ENCODE measurements around the gene IRS2. TPM values are rescaled to one million over a fixed set of nuclear protein-coding genes. Genes with fewer than 3 reads are reported as not detected.

IRS2 gene
- total RNA-seq, 6 donors from 2014 or later, result 31.8 to 67.9 (median 46.4) TPM

DNA sequence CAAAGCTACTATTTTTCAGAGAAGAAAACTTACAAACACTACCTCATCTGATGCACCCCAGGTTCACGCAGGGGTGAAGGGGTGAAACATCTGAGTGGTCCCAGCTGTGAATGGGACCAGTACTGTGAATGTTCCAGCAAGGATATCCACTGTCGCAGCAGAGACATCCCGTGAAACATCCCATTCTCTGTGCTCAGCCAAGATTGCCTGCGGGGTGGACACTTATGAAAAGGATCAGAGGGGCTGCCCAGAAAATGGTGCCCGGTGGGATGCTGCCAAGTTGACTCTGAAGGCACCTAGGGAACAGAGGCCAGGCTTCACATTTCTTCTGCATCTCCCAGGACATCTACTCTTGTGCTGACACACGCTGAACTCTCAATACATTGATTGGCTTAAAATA is 15.9 kb downstream of the IRS2 start:
- TF ChIP-seq EP300 (IDR thresholded peaks at IDR 0.05) (no peak), POLR2A (IDR thresholded peaks at IDR 0.05) (no peak), POLR2AphosphoS5 (IDR thresholded peaks at IDR 0.05) (no peak)
- TF ChIP-seq, protein P1, sequence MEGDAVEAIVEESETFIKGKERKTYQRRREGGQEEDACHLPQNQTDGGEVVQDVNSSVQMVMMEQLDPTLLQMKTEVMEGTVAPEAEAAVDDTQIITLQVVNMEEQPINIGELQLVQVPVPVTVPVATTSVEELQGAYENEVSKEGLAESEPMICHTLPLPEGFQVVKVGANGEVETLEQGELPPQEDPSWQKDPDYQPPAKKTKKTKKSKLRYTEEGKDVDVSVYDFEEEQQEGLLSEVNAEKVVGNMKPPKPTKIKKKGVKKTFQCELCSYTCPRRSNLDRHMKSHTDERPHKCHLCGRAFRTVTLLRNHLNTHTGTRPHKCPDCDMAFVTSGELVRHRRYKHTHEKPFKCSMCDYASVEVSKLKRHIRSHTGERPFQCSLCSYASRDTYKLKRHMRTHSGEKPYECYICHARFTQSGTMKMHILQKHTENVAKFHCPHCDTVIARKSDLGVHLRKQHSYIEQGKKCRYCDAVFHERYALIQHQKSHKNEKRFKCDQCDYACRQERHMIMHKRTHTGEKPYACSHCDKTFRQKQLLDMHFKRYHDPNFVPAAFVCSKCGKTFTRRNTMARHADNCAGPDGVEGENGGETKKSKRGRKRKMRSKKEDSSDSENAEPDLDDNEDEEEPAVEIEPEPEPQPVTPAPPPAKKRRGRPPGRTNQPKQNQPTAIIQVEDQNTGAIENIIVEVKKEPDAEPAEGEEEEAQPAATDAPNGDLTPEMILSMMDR (IDR thresholded peaks at IDR 0.05), result no peak
- H3K9me3 ChIP-seq, result no peaks in the 10 kb centered on the region
- H3K27ac ChIP-seq, result no peak overlapping the region
- ATAC-seq (ENCODE audit: low FRiP score in 2 of 2), result no peak
- 93 to 100% methylated on average over 6 of the region's 6 CpGs for WGBS, 2 donors
- peaks cover 0 to 23% (median 14%) of the 10 kb centered on the region in 4 donors for H3K36me3 ChIP-seq
- H3K27me3 ChIP-seq, result no peaks in the 10 kb centered on the region
- no peak overlapping the region for H3K4me3 ChIP-seq
- peaks cover 0 to 11% (median 5%) of the 10 kb centered on the region in 4 donors for H3K4me1 ChIP-seq
- no peak for DNase-seq

DNA sequence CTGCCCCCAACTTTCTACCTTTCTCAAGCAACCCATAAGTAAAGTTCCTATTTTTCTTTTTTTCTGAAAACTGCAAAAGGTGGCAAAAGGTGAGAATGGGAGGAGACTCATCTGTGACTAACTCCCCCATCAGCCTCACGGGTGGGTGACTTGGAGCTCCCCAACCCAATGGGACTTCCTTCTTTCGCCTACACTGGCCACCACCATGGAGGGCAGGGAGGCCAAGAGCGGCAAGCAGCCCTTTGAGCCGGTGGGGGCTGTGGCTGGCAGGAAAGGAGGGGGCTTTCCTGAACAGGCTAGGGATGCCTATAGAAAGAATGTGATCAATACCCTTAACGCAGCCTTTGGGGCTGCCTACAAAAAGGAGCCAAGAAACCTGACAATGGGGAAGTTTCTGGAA is 16.5 kb downstream of the IRS2 start:
- no peak for TF ChIP-seq POLR2AphosphoS5 (IDR thresholded peaks at IDR 0.05)
- TF ChIP-seq POLR2A (IDR thresholded peaks at IDR 0.05), result no peak
- TF ChIP-seq, protein P1 (IDR thresholded peaks at IDR 0.05), result no peak
- DNase-seq (no peak), ATAC-seq (ENCODE audit: low FRiP score in 2 of 2) (peak in 1 of 2 donors; percentile 37)
- Histone ChIP-seq H3K36me3 (peaks cover 0 to 23% (median 14%) of the 10 kb centered on the region in 4 donors), H3K27ac (no peak overlapping the region), H3K27me3 (no peaks in the 10 kb centered on the region), H3K9me3 (no peaks in the 10 kb centered on the region), H3K4me3 (no peak overlapping the region), H3K4me1 (peaks cover 0 to 11% (median 5%) of the 10 kb centered on the region in 4 donors)
- 86 to 98% methylated on average over 5 of the region's 5 CpGs for WGBS, 2 donors

GRCh38 chr13:109769275-109769674 is 17.1 kb downstream of the IRS2 start:
- ATAC-seq (ENCODE audit: low FRiP score in 2 of 2), result no peak
- Histone ChIP-seq H3K27ac (no peak overlapping the region), H3K9me3 (no peaks in the 10 kb centered on the region), H3K36me3 (peaks cover 0 to 21% (median 14%) of the 10 kb centered on the region in 4 donors), H3K27me3 (no peaks in the 10 kb centered on the region), H3K4me3 (no peak overlapping the region), H3K4me1 (peaks cover 0 to 11% (median 7%) of the 10 kb centered on the region in 4 donors)
- WGBS, 2 donors, result 79 to 93% methylated on average over 4 of the region's 4 CpGs
- TF ChIP-seq, protein P1 (IDR thresholded peaks at IDR 0.05), result no peak
- no peak for TF ChIP-seq EP300 (IDR thresholded peaks at IDR 0.05)
- TF ChIP-seq POLR2A (IDR thresholded peaks at IDR 0.05), result no peak
- no peak for TF ChIP-seq POLR2AphosphoS5 (IDR thresholded peaks at IDR 0.05)
- no peak for DNase-seq

- WGBS, 2 donors, result 95 to 97% methylated on average over 10 of the region's 10 CpGs
Observed at GRCh38 chr13:109768616-109769015, 17.8 kb downstream of the IRS2 start.

More at GRCh38 chr13:109768616-109769015, 17.8 kb downstream of the IRS2 start:
- Histone ChIP-seq H3K36me3 (peaks cover 0 to 25% (median 14%) of the 10 kb centered on the region in 4 donors), H3K4me1 (peaks cover 0 to 11% (median 7%) of the 10 kb centered on the region in 4 donors), H3K9me3 (no peaks in the 10 kb centered on the region), H3K4me3 (no peak overlapping the region), H3K27me3 (no peaks in the 10 kb centered on the region), H3K27ac (no peak overlapping the region)
- ATAC-seq (ENCODE audit: low FRiP score in 2 of 2) (no peak), DNase-seq (no peak)
- TF ChIP-seq POLR2AphosphoS5 (IDR thresholded peaks at IDR 0.05) (no peak), POLR2A (IDR thresholded peaks at IDR 0.05) (no peak), EP300 (IDR thresholded peaks at IDR 0.05) (no peak)
- TF ChIP-seq, protein P1 (IDR thresholded peaks at IDR 0.05), result no peak

Measured in upper lobe of left lung (tissue), 6 donors.